ENCODE measurements around the gene HNRNPUL1. TPM values are rescaled to one million over a fixed set of nuclear protein-coding genes. Genes with fewer than 3 reads are reported as not detected.
"Not testable (repeated sequence)": the region's sequence is repeated elsewhere in the genome, so short reads cannot be mapped to it uniquely, and the experiment has no call there.

HNRNPUL1 gene
- 62.4 TPM for total RNA-seq

- DNase-seq (ENCODE audit: low spot score) (peak; percentile 100), ATAC-seq (peak; percentile 72)
These were observed at the start of gene HNRNPUL1 for GRCh38 chr19:41263850-41264580. Gene HNRNPUL1 (plus strand): TSS chr19:41264372. CDS start chr19:41264504, 132 bp downstream.

GRCh38 chr19:41217741-41218140, 46.4 kb upstream of the HNRNPUL1 start:
- DNase-seq (ENCODE audit: low spot score) = no peak
- no peak for ATAC-seq

- DNase-seq (ENCODE audit: low spot score) = no peak
- no peak for ATAC-seq
These were observed 45.9 kb upstream of the HNRNPUL1 start for GRCh38 chr19:41218249-41218614.

- DNase-seq (ENCODE audit: low spot score) (no peak), ATAC-seq (peak; percentile 60)
These were observed 45.3 kb upstream of the HNRNPUL1 start, which contains the start of gene AXL for GRCh38 chr19:41218615-41219507. Gene AXL (plus strand): TSS chr19:41219223. CDS start chr19:41219393, 170 bp downstream.

GRCh38 chr19:41219924-41220567, 44.1 kb upstream of the HNRNPUL1 start:
- DNase-seq (ENCODE audit: low spot score) (no peak), ATAC-seq (no peak)

- DNase-seq (ENCODE audit: low spot score) (no peak), ATAC-seq (no peak)
These were observed 43.4 kb upstream of the HNRNPUL1 start for GRCh38 chr19:41220811-41221210.

- ATAC-seq (no peak), DNase-seq (ENCODE audit: low spot score) (no peak)
These were observed 42.5 kb upstream of the HNRNPUL1 start for GRCh38 chr19:41221514-41222205.

GRCh38 chr19:41222240-41222639, 41.9 kb upstream of the HNRNPUL1 start:
- no peak for DNase-seq (ENCODE audit: low spot score)
- ATAC-seq = no peak

- ATAC-seq = no peak
- no peak for DNase-seq (ENCODE audit: low spot score)
These were observed 40.5 kb upstream of the HNRNPUL1 start for GRCh38 chr19:41223431-41224234.

GRCh38 chr19:41224632-41225031, 39.5 kb upstream of the HNRNPUL1 start:
- DNase-seq (ENCODE audit: low spot score) = no peak
- ATAC-seq = no peak

GRCh38 chr19:41225238-41226052, 38.7 kb upstream of the HNRNPUL1 start:
- ATAC-seq (peak; percentile 3), DNase-seq (ENCODE audit: low spot score) (no peak)

- ATAC-seq (peak; percentile 85), DNase-seq (ENCODE audit: low spot score) (peak; percentile 66)
These were observed 37.9 kb upstream of the HNRNPUL1 start for GRCh38 chr19:41226053-41226873.

GRCh38 chr19:41226874-41227390, 37.2 kb upstream of the HNRNPUL1 start:
- ATAC-seq (no peak), DNase-seq (ENCODE audit: low spot score) (no peak)

GRCh38 chr19:41228486-41228885, 35.7 kb upstream of the HNRNPUL1 start:
- no peak for DNase-seq (ENCODE audit: low spot score)
- ATAC-seq = no peak

- not testable (repeated sequence) for DNase-seq (ENCODE audit: low spot score); ATAC-seq
These were observed 34.8 kb upstream of the HNRNPUL1 start for GRCh38 chr19:41229338-41229737.

GRCh38 chr19:41230067-41230857, 33.9 kb upstream of the HNRNPUL1 start:
- ATAC-seq (no peak), DNase-seq (ENCODE audit: low spot score) (no peak)

GRCh38 chr19:41232686-41233085, 31.5 kb upstream of the HNRNPUL1 start:
- ATAC-seq = no peak
- no peak for DNase-seq (ENCODE audit: low spot score)

Data from left lobe of liver (tissue), 2 donors.